Measurements from ENCODE around the gene TMCO1. TPM values are rescaled to one million over a fixed set of nuclear protein-coding genes. Genes with fewer than 3 reads are reported as not detected.

The TMCO1 gene
- total RNA-seq, 1 experiment from 2014 or later, result 70.1 TPM

DNA sequence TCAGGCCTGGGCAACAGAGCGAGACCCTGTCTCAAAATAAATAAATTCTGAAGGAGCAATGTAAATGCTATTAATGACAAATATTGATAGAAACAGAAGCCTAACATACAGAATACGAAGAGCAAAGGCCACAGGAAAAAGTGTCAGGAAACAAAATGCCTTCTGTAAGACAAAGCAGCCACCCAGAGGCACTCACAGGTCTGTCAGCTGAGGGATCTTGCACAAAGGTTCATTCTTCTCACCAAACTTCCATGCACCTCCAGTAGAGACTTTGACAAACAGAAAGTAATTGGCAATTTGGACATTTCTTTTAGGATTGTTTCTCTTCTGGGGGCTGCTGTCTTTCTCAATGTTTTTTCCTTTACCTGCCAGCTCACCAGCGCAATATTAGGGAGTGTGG, 69.1 kb downstream of the TMCO1 start:
- Mint-ChIP-seq H3K27ac (no peak overlapping the region), H3K9me3 (no peaks in the 10 kb centered on the region; a peak in 2 of 5 replicates)
- no peaks in the 10 kb centered on the region for H3K79me1 ChIP-seq (ENCODE audit: insufficient read depth, low read depth, low read length, poor library complexity, severe bottlenecking)

More for the DNA sequence above, 69.1 kb downstream of the TMCO1 start:
- Histone ChIP-seq H2BK15ac (ENCODE audit: low read depth, low read length) (no peak overlapping the region), H2BK20ac (ENCODE audit: low read depth, low read length, poor library complexity, severe bottlenecking) (no peak overlapping the region), H3K56ac (ENCODE audit: insufficient read length, low read depth, low read length) (no peak overlapping the region), H3K23me2 (ENCODE audit: insufficient read length, low read depth, low read length, poor library complexity, severe bottlenecking) (no peaks in the 10 kb centered on the region), H4K8ac (replicated peaks; ENCODE audit: insufficient read length, low read depth, low read length) (no peak overlapping the region), H4K5ac (ENCODE audit: insufficient read length, low read depth, low read length) (no peak overlapping the region), H3K4me2 (ENCODE audit: insufficient read depth, insufficient read length, low read length) (no peak overlapping the region), H3K14ac (ENCODE audit: insufficient read depth, low read length) (no peak overlapping the region), H3K9ac (ENCODE audit: extremely low read depth, insufficient read length, low read length) (no peak overlapping the region), H4K91ac (ENCODE audit: insufficient read length, low read depth, low read length) (no peak overlapping the region), H3K27ac (ENCODE audit: insufficient read length, low read depth, low read length) (no peak overlapping the region), H3K23ac (ENCODE audit: insufficient read length, low read depth, low read length) (no peak overlapping the region), H2BK12ac (ENCODE audit: insufficient read length, low read depth, low read length) (no peak overlapping the region), H3K18ac (ENCODE audit: insufficient read length, low read depth, low read length) (no peak overlapping the region), H2BK120ac (ENCODE audit: low read depth, low read length, poor library complexity, severe bottlenecking) (no peak overlapping the region), H2BK5ac (ENCODE audit: insufficient read length, low read length) (no peak overlapping the region), H2AFZ (ENCODE audit: low read length) (no peak overlapping the region), H3K4ac (ENCODE audit: low read depth, low read length) (no peak overlapping the region), H3K9me3 (ENCODE audit: control insufficient read depth, low read depth, low read length) (no peaks in the 10 kb centered on the region), H4K20me1 (ENCODE audit: control insufficient read depth, insufficient read depth, insufficient read length) (no peaks in the 10 kb centered on the region), H3K27me3 (ENCODE audit: insufficient read depth, low read length) (no peaks in the 10 kb centered on the region), H2AK5ac (ENCODE audit: insufficient read length, low read length) (no peak overlapping the region), H3T11ph (ENCODE audit: low read length) (no peak overlapping the region), H3K4me1 (ENCODE audit: insufficient read depth, low read length) (no peaks in the 10 kb centered on the region), H3K79me2 (ENCODE audit: insufficient read depth, low read length) (peaks cover 5% of the 10 kb centered on the region; the same call in 1 of the 2 replicates)
- Mint-ChIP-seq H3K4me3 (peak overlapping the region in 1 of 2 experiments; percentile 60; a peak in 1 of 5 replicates), H3K4me1 (peaks cover 10 to 14% of the 10 kb centered on the region in 2 experiments), H3K36me3 (ENCODE audit: insufficient read depth in 1 of 3, low read depth in 3 of 3) (peaks cover 3% of the 10 kb centered on the region in 3 experiments; a peak in 4 of 7 replicates), H3K27me3 (ENCODE audit: low read depth) (no peaks in the 10 kb centered on the region; the same call in none of the 2 replicates)
- WGBS (ENCODE audit: extremely low coverage, insufficient read length, low lambda C conversion rate), result no CpG with 5 or more reads among the region's 3 CpGs
- DNase-seq, result no peak
- TF ChIP-seq, protein P1, sequence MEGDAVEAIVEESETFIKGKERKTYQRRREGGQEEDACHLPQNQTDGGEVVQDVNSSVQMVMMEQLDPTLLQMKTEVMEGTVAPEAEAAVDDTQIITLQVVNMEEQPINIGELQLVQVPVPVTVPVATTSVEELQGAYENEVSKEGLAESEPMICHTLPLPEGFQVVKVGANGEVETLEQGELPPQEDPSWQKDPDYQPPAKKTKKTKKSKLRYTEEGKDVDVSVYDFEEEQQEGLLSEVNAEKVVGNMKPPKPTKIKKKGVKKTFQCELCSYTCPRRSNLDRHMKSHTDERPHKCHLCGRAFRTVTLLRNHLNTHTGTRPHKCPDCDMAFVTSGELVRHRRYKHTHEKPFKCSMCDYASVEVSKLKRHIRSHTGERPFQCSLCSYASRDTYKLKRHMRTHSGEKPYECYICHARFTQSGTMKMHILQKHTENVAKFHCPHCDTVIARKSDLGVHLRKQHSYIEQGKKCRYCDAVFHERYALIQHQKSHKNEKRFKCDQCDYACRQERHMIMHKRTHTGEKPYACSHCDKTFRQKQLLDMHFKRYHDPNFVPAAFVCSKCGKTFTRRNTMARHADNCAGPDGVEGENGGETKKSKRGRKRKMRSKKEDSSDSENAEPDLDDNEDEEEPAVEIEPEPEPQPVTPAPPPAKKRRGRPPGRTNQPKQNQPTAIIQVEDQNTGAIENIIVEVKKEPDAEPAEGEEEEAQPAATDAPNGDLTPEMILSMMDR (conservative IDR thresholded peaks at IDR 0.05), result no peak
